Erythroblast (primary cell): ENCODE measurements around the gene ANGPTL4.
"Not testable (repeated sequence)": the region's sequence is repeated elsewhere in the genome, so short reads cannot be mapped to it uniquely, and the experiment has no call there.

Experiments used
- GATA1 ChIP-seq: IDR thresholded peaks from 2 replicates; pipeline ENCODE4 v1.6.1; 2011; ENCODE audit warnings: low read depth, mild to moderate bottlenecking, control low read depth, low read length, moderate library complexity
- POLR2A ChIP-seq: IDR thresholded peaks from 2 replicates; pipeline ENCODE4 v1.6.1; 2011; ENCODE audit warnings: mild to moderate bottlenecking, low read length

DNA sequence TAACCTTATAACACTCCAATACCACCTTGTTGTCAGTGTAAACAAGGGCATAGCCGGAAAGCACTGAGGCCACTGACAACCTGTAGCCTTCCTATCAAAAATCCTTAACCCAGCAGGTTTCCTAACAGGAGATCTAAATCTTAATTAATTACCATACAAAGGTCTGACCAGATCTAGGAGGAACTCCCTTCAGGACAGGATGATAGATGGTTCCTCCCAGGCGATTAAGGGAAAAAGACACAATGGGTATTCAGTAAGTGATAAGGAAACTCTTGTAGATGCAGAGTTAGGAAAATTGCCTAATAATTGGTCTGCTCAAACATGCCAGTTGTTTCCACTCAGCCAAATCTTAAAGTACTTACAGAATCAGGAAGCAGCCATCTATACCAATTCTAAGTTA, 21.1 kb downstream of the ANGPTL4 start:
- TF ChIP-seq POLR2A, GATA1: not testable (repeated sequence)
